ENCODE results near the gene GAD1. TPM values are rescaled to one million over a fixed set of nuclear protein-coding genes. Genes with fewer than 3 reads are reported as not detected.

The GAD1 gene
- total and polyA plus RNA-seq, 2 of the 4 experiments (the other 2 are of a cell fraction): not detected

- POLR2A ChIA-PET (ENCODE audit: unreplicated experiment): no interaction called here
- no peak for DNase-seq
- H2AFZ ChIP-seq (replicated peaks; ENCODE audit: low read length, poor library complexity): no peak overlapping the region
Measured at GRCh38 chr2:170822290-170823087, 5.8 kb downstream of the GAD1 start.

More at GRCh38 chr2:170822290-170823087, 5.8 kb downstream of the GAD1 start:
- Histone ChIP-seq H3K4me1 (ENCODE audit: control insufficient read depth, insufficient read depth, low read length) (peaks cover 1% of the 10 kb centered on the region; the same call in 1 of the 2 replicates), H2AK5ac (ENCODE audit: low read depth, low read length) (no peak overlapping the region), H4K8ac (ENCODE audit: low read depth in 2 of 2, low read length in 2 of 2) (no peak overlapping the region), H3K79me1 (ENCODE audit: low read depth in 1 of 2, low read length in 2 of 2) (no peaks in the 10 kb centered on the region), H3K18ac (ENCODE audit: low read depth, low read length) (no peak overlapping the region), H4K91ac (ENCODE audit: insufficient read depth, low read depth, low read length) (no peak overlapping the region), H4K5ac (ENCODE audit: low read depth, low read length) (no peak overlapping the region), H3K9me1 (ENCODE audit: insufficient read depth, low read length) (no peaks in the 10 kb centered on the region), H3K36me3 (ENCODE audit: control insufficient read depth, insufficient read depth, low read length) (no peaks in the 10 kb centered on the region), H2BK120ac (ENCODE audit: low read depth, low read length) (no peak overlapping the region), H3K27ac (ENCODE audit: insufficient read depth, low read length) (no peak overlapping the region), H3K4ac (ENCODE audit: low read depth, low read length) (no peak overlapping the region), H3K9ac (ENCODE audit: low read depth, low read length) (no peak overlapping the region), H3K4me2 (ENCODE audit: low read depth, low read length) (no peak overlapping the region), H3K4me3 (ENCODE audit: insufficient read depth, low read depth, low read length) (no peak overlapping the region), H2AK9ac (replicated peaks; ENCODE audit: low read depth, low read length, poor library complexity) (no peak overlapping the region), H3K56ac (ENCODE audit: extremely low read depth, insufficient read depth, low read length) (no peak overlapping the region), H4K20me1 (ENCODE audit: insufficient read depth, low read length) (no peaks in the 10 kb centered on the region), H3K9me3 (ENCODE audit: control insufficient read depth, insufficient read depth, low read length) (no peaks in the 10 kb centered on the region; the same call in 1 of the 2 replicates), H2BK20ac (ENCODE audit: low read depth, low read length) (no peak overlapping the region), H3K23ac (ENCODE audit: low read depth, low read length) (no peak overlapping the region), H2BK5ac (ENCODE audit: low read depth, low read length, poor library complexity, severe bottlenecking) (no peak overlapping the region), H3K27me3 (ENCODE audit: control insufficient read depth, insufficient read depth, low read length) (peaks cover 82% of the 10 kb centered on the region), H3K14ac (replicated peaks; ENCODE audit: low read depth, low read length) (no peak overlapping the region), H2BK15ac (ENCODE audit: low read depth, low read length) (no peak overlapping the region)
- in situ Hi-C loops (cut with MboI; ENCODE audit: low sequenced_read_pairs): loop anchor here (25.0 kb wide), 2 partner anchors 885 to 1385 kb away; no protein-coding TSS in a partner anchor
- BruUV-seq (replicated peaks): no TSS peak
- intact Hi-C loops (cut with micrococcal nuclease): no loop called here
- dilution Hi-C loops (cut with HindIII; ENCODE audit: low sequenced_read_pairs, unreplicated experiment): loop anchor here (25.0 kb wide), 1 partner anchor 410 kb away; no protein-coding TSS in a partner anchor
- CTCF ChIA-PET: interaction anchor here (0.6 kb wide), 1 partner anchor 479 kb away, joined by 3 read pairs; no protein-coding TSS in a partner anchor
- WGBS, 2 experiments (ENCODE audit: extremely low coverage in 2 of 2, insufficient read length in 1 of 2): 9% methylated on average over 16 of the region's 43 CpGs; no CpG with 5 or more reads in 1 of the 2 experiments
- no peak for ATAC-seq (ENCODE audit: low read depth)
- TF ChIP-seq, protein P1, sequence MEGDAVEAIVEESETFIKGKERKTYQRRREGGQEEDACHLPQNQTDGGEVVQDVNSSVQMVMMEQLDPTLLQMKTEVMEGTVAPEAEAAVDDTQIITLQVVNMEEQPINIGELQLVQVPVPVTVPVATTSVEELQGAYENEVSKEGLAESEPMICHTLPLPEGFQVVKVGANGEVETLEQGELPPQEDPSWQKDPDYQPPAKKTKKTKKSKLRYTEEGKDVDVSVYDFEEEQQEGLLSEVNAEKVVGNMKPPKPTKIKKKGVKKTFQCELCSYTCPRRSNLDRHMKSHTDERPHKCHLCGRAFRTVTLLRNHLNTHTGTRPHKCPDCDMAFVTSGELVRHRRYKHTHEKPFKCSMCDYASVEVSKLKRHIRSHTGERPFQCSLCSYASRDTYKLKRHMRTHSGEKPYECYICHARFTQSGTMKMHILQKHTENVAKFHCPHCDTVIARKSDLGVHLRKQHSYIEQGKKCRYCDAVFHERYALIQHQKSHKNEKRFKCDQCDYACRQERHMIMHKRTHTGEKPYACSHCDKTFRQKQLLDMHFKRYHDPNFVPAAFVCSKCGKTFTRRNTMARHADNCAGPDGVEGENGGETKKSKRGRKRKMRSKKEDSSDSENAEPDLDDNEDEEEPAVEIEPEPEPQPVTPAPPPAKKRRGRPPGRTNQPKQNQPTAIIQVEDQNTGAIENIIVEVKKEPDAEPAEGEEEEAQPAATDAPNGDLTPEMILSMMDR (conservative IDR thresholded peaks at IDR 0.05; ENCODE audit: low read depth, low read length): no peak
- TF ChIP-seq RCOR1 (IDR thresholded peaks at IDR 0.05; ENCODE audit: insufficient replicate concordance, low read length) (no peak), RFX5 (IDR thresholded peaks at IDR 0.05; ENCODE audit: low read depth, low read length) (no peak), POLR2A (IDR thresholded peaks at IDR 0.05; ENCODE audit: low read depth, low read length) (no peak)
- TF ChIP-seq, protein P2, sequence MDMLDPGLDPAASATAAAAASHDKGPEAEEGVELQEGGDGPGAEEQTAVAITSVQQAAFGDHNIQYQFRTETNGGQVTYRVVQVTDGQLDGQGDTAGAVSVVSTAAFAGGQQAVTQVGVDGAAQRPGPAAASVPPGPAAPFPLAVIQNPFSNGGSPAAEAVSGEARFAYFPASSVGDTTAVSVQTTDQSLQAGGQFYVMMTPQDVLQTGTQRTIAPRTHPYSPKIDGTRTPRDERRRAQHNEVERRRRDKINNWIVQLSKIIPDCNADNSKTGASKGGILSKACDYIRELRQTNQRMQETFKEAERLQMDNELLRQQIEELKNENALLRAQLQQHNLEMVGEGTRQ (IDR thresholded peaks at IDR 0.05; ENCODE audit: low read depth, low read length): no peak

All from IMR-90 (cell line).